Adrenal gland (tissue), 12 donors: Measurements from ENCODE around the gene HOXC5. TPM values are rescaled to one million over a fixed set of nuclear protein-coding genes. Genes with fewer than 3 reads are reported as not detected.

Experiments used
- DNase-seq, 7 donors: peaks; one replicate each; pipeline ENCODE4 v3.0.0-alpha.2; 2019 to 2020
- H3K27ac ChIP-seq, 5 donors: fragments of 200-600 bp; sonication (generic) in 4 of 5; 1 replicate in 3 of 5; 2 replicates in 2 of 5; pipeline versions ENCODE4 v1.5.1 to v1.8.0; 2016 to 2020; ENCODE audit warnings: mild to moderate bottlenecking in 1 of 5
- H3K27me3 ChIP-seq: fragments of 200-600 bp; 2 replicates; pipeline ENCODE4 v1.8.0; 2021
- H3K36me3 ChIP-seq, 2 donors: fragments of 200-600 bp; replicated peaks in 1 of 2; 1 replicate in 1 of 2; 2 replicates in 1 of 2; pipeline versions ENCODE4 v1.5.1 to v1.8.0; 2018 to 2022
- H3K4me1 ChIP-seq, 2 donors: fragments of 200-600 bp; replicated peaks in 1 of 2; 1 replicate in 1 of 2; 2 replicates in 1 of 2; pipeline versions ENCODE4 v1.5.1 to v1.8.0; 2018 to 2021
- H3K4me3 ChIP-seq, 4 donors: fragments of 200-600 bp; sonication (generic) in 3 of 4; one replicate each; pipeline ENCODE4 v1.5.1; 2016 to 2018
- H3K9me3 ChIP-seq, 3 donors: fragments of 200-600 bp; sonication (generic) in 1 of 3; replicated peaks in 1 of 3; 1 replicate in 2 of 3; 2 replicates in 1 of 3; pipeline versions ENCODE4 v1.5.1 to v1.8.0; 2016 to 2021
- POLR2A ChIP-seq, 2 donors: fragments of 450-650 bp; IDR thresholded peaks; one replicate each; pipeline ENCODE4 v1.6.1; 2017; ENCODE audit warnings: antibody characterized with exemption in 2 of 2, mild to moderate bottlenecking in 2 of 2, moderate library complexity in 1 of 2
- WGBS, 4 donors: extraction: QIAGEN DNeasy Blood & Tissue Kit in 2 of 4; methylation state at CpG; one replicate each; pipeline versions ENCODE4 v1.1.5 to v1.1.7; 2013 to 2017; 5-methylcytosine and 5-hydroxymethylcytosine counted together
- intact Hi-C, 2 donors: fragments of 100-400 bp; cut with DNase I; formaldehyde crosslinking; loops; one replicate each; pipeline versions ENCODE4 v1.14.1 to v1.15.0; 2022 to 2023
- polyA plus RNA-seq, 3 donors: library from polyadenylated mRNA; stranded (reverse); fragments of 200-250 nt in 2 of 3; fragments of 350-450 nt in 1 of 3; fragmentation: Illumina TruSeq in 1 of 3; extraction: RNeasy Lipid Tissue Mini Kit (QIAGEN cat#74804) in 1 of 3; gene quantifications; one replicate each; pipeline ENCODE4 v1.2.3, GENCODE V29; 2013 to 2014
- total RNA-seq, 9 donors: library from RNA; depleted of rRNA in 4 of 9; stranded (reverse); fragments of >200 nt in 4 of 9; fragments of 120-200 nt in 1 of 9; fragmentation: NEBNext Ultra II Directional in 1 of 9; extraction: Animal tissue kit (Norgen Biotek cat#: 25700) in 1 of 9; gene quantifications; one replicate each; pipeline versions ENCODE4 v1.1.0 to v1.2.4, GENCODE V29; 2013 to 2023
- TF ChIP-seq, protein P1 (sequence below), 6 experiments: fragments of 450-650 bp in 4 of 6; fragments of 200-600 bp in 2 of 6; sonication (generic) in 1 of 6; IDR thresholded peaks; 1 replicate in 5 of 6; 2 replicates in 1 of 6; pipeline versions ENCODE4 v1.5.1 to v1.8.0; 2016 to 2021; ENCODE audit warnings: antibody characterized with exemption in 6 of 6, mild to moderate bottlenecking in 2 of 6, moderate library complexity in 1 of 6
- donor health status: healthy with polysubstance abuse.
- donor health status: Bipolar disorder and iron deficiency.
- donor health status: DM: yes; HTN: yes; CAD: no.
- donor health status: DM: no; HTN: no; CAD: no.
- donor health status: DM: no; HTN: no; CAD: no.
- donor health status: DM: yes; HTN: yes; CAD: no.

Gene HOXC5
- total and polyA plus RNA-seq, 12 donors = 0.36 to 1.9 (median 0.77) TPM

DNA sequence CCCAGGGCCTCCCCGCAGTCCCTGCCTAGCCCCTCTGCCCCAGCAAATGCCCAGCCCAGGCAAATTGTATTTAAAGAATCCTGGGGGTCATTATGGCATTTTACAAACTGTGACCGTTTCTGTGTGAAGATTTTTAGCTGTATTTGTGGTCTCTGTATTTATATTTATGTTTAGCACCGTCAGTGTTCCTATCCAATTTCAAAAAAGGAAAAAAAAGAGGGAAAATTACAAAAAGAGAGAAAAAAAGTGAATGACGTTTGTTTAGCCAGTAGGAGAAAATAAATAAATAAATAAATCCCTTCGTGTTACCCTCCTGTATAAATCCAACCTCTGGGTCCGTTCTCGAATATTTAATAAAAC lies 2.4 kb upstream of the HOXC5 start:
- H3K9me3 ChIP-seq = no peaks in the 10 kb centered on the region
- no peak for TF ChIP-seq POLR2A (IDR thresholded peaks at IDR 0.05)
- TF ChIP-seq, protein P1, sequence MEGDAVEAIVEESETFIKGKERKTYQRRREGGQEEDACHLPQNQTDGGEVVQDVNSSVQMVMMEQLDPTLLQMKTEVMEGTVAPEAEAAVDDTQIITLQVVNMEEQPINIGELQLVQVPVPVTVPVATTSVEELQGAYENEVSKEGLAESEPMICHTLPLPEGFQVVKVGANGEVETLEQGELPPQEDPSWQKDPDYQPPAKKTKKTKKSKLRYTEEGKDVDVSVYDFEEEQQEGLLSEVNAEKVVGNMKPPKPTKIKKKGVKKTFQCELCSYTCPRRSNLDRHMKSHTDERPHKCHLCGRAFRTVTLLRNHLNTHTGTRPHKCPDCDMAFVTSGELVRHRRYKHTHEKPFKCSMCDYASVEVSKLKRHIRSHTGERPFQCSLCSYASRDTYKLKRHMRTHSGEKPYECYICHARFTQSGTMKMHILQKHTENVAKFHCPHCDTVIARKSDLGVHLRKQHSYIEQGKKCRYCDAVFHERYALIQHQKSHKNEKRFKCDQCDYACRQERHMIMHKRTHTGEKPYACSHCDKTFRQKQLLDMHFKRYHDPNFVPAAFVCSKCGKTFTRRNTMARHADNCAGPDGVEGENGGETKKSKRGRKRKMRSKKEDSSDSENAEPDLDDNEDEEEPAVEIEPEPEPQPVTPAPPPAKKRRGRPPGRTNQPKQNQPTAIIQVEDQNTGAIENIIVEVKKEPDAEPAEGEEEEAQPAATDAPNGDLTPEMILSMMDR (IDR thresholded peaks at IDR 0.05) = no peak
- peak overlapping the region in 1 of 4 donors; percentile 58 for H3K4me3 ChIP-seq
- no peaks in the 10 kb centered on the region for H3K27me3 ChIP-seq
- H3K4me1 ChIP-seq = peaks cover 13 to 58% of the 10 kb centered on the region in 2 donors
- intact Hi-C loops = loop anchor here (5.0 to 10.0 kb wide), 2 partner anchors 104 to 162 kb away; no protein-coding TSS in a partner anchor
- peak overlapping the region in 4 of 5 donors; percentile 77 to 95 (median 89) for H3K27ac ChIP-seq
- whole genome bisulfite sequencing, 4 donors = 45 to 57% (median 52%) methylated on average over 7 of the region's 7 CpGs
- no peaks in the 10 kb centered on the region for H3K36me3 ChIP-seq
- DNase-seq = no peak

- Histone ChIP-seq H3K9me3 (no peaks in the 10 kb centered on the region), H3K4me3 (peak overlapping the region in 2 of 4 donors; percentile 4 to 58), H3K36me3 (no peaks in the 10 kb centered on the region), H3K27me3 (no peaks in the 10 kb centered on the region), H3K4me1 (peaks cover 13 to 58% of the 10 kb centered on the region in 2 donors), H3K27ac (peak overlapping the region; percentile 68 to 95 (median 88))
- TF ChIP-seq, protein P1 (IDR thresholded peaks at IDR 0.05) = peak in 2 of 6 experiments; percentile 7 to 18
- peak in 1 of 2 donors; percentile 44 for TF ChIP-seq POLR2A (IDR thresholded peaks at IDR 0.05)
- 12 to 42% (median 15%) methylated on average over 16 to 46 of the region's 46 CpGs for WGBS, 4 donors
- intact Hi-C loops = loop anchor here (5.0 to 10.0 kb wide), 2 partner anchors 104 to 161 kb away; no protein-coding TSS in a partner anchor
- DNase-seq = peak; percentile 53 to 85 (median 70)
Observed at GRCh38 chr12:54030889-54031471, 1.9 kb upstream of the HOXC5 start.

DNA sequence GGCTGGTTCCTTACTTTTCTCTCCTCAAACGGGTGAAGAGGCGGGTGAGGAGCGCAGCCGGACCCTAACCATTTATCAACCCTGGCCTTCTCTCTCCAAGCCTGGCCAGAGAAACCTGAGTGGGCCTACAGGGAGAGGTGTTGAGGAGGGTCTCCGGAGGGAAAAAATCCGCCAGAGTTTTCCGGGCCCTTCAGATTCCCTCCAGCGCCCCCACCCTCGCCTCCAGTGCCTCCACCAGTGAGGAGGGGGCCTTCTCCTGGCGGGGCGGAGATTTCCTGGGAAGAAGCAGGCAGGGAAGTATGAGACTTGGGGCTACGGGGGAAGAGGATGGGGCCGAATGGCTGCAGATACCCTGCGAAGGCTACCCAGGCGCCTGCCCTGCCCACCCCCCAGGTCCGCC lies 1.4 kb upstream of the HOXC5 start:
- Histone ChIP-seq H3K36me3 (no peaks in the 10 kb centered on the region), H3K4me1 (peaks cover 13 to 58% of the 10 kb centered on the region in 2 donors), H3K27me3 (no peaks in the 10 kb centered on the region), H3K9me3 (no peaks in the 10 kb centered on the region), H3K27ac (peak overlapping the region; percentile 68 to 95 (median 88)), H3K4me3 (peak overlapping the region in 2 of 4 donors; percentile 4 to 58)
- TF ChIP-seq, protein P1 (IDR thresholded peaks at IDR 0.05) = no peak
- no peak for TF ChIP-seq POLR2A (IDR thresholded peaks at IDR 0.05)
- 41 to 48% (median 46%) methylated on average over 15 to 16 of the region's 16 CpGs for WGBS, 4 donors
- no peak for DNase-seq
- intact Hi-C loops = loop anchor here (5.0 to 10.0 kb wide), 2 partner anchors 103 to 161 kb away; no protein-coding TSS in a partner anchor

DNA sequence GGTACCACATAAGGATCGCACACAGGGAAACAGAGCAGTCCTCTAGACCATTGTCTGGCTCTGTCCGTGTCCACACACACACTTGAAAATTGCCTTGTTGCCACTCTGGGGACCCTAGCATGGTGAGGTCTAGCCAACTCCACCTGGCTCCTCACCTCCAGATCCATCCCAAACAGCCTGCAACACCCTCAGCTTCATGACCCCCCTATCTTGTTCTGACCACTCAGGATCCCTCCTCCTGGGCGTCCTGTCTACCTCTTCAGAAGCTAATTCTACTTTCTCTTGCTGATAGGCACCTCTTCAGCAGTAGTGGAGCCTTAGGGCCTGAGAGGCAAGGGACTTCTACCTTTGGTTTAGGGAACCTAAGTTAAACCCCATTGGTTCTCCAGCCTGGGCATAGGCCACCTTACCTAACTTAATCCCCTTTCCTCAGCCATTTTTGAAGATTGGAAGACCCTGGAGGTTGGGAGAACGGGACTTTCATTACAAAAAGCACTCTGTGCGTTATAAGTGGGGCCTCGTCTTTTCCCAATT lies 697 bp upstream of the HOXC5 start:
- H3K27ac ChIP-seq = peak overlapping the region in 2 of 5 donors; percentile 88 to 95
- H3K9me3 ChIP-seq = no peaks in the 10 kb centered on the region
- no peaks in the 10 kb centered on the region for H3K36me3 ChIP-seq
- DNase-seq = peak in 1 of 7 donors; percentile 52
- 36 to 49% (median 45%) methylated on average over 6 of the region's 6 CpGs for WGBS, 4 donors
- H3K27me3 ChIP-seq = no peaks in the 10 kb centered on the region
- intact Hi-C loops = loop anchor here (5.0 to 10.0 kb wide), 2 partner anchors 103 to 160 kb away; no protein-coding TSS in a partner anchor
- no peak for TF ChIP-seq POLR2A (IDR thresholded peaks at IDR 0.05)
- TF ChIP-seq, protein P1 (IDR thresholded peaks at IDR 0.05) = no peak
- no peak overlapping the region for H3K4me3 ChIP-seq
- peaks cover 13 to 58% of the 10 kb centered on the region in 2 donors for H3K4me1 ChIP-seq
